GM18517 (cell line): ENCODE measurements around the gene TMPRSS11D.

Experiments
- ATAC-seq: cut with Tn5 transposase; IDR thresholded peaks from one replicate; pipeline ENCODE4 v1.9.1; 2021; ENCODE audit warnings: mild to moderate bottlenecking, moderate library complexity; ENCODE audit not compliant: unreplicated experiment

Gene TMPRSS11D

GRCh38 chr4:67883902-67884301 is at the start of gene TMPRSS11D:
TMPRSS11D (minus strand) TSS chr4:67884002; CDS start chr4:67883933, 69 bp downstream.
- ATAC-seq: no peak

GRCh38 chr4:67933038-67933437 is 49.2 kb upstream of the TMPRSS11D start:
- no peak for ATAC-seq

DNA sequence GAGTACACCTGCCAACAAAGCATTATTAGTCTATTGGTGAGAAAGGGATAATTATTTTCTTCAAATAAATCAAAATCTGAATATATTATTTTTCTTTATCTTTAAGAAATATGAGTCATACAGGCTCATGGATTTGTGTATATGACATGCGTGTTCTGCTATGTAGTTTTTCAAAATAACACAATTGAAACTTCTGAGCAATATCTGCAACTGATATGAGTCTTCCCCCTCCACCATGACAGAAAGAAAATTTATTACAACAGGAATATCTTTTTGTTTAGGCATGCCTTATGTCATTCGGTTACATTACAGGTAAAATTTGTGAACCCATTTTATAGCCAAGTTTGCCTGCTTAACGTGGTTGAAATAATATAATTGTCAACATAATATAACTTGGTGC is 47.5 kb upstream of the TMPRSS11D start:
- ATAC-seq: no peak

- no peak for ATAC-seq
Observed at GRCh38 chr4:67929426-67929825, 45.6 kb upstream of the TMPRSS11D start.

DNA sequence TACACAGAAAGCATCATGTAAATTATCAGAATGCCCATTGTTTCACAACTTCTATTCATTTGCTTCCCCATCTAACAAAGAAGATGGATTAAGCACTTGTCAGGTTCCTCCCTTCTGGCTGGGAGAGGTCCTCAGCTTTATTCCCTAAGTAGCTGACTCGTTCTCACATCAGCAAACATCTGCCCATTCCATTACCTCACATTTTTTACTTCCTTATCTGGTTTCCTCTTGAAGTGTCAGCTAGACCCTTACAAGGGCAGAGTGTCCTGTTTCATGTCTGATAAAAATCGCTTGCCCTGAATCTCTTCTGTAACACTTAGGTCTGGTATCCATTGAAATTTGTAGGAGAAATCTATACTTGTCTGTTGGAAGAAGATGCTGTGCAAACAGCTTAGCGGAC is 44.7 kb upstream of the TMPRSS11D start:
- no peak for ATAC-seq

DNA sequence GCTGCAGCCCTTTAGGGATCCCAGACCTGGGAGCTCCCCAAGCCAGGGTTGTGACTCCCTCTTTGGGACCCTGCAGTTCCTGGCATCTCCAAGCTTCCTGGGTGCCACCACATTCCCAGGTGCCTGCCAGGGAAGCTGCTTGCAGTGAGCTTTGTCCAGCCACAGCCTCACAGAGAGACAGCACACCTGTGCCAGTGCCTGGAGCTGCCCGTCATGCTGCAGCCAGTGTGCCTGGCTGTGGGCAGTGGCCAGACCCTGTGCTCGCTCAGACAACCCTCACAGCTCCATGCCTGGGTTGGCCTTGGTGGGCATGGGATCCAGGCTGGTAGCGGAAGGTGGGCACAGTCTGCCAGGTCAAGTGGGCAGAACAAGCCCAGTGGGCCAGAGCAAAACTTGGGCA is 43.4 kb upstream of the TMPRSS11D start:
- ATAC-seq: no peak

DNA sequence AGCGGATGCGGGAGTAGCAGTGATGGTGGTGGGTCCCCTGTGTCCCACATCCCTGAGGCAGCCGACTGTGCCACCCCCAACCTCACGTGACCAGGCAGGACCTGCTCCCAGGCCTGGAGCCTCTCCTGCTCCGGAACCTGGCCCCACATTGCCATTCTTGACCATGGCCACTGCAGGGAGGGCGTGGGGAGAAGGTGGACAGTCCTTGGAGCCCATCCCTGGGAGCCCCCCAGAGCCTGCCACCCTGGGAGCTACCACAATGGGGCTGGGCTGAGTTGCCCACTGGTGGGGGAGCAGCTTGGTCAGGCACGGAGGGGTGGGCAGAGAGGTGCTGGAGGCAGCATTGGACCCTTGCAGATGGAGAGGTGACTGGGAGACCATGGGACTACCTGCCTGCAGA is 42.7 kb upstream of the TMPRSS11D start:
- no peak for ATAC-seq

- ATAC-seq: no peak
Observed at GRCh38 chr4:67922697-67923096, 38.9 kb upstream of the TMPRSS11D start.

DNA sequence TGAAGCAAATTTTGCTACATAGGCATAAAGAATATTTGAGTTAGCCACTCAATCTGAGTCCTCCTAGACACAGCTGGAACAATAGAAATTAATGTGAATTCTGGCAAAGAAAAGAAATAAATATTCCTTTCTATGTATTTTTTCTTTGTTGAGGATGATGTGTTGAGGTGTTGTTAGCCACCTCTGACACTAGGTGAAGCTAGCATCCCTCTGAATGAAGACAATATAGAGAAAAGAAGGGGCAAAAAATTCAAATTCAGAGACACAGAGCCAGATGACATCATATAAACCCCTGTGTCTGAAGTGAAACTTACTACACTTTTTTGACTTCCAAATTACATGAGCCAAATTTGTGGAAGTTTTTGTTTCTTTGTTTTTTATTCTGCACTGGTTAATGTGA is 34.6 kb upstream of the TMPRSS11D start:
- ATAC-seq: no peak

DNA sequence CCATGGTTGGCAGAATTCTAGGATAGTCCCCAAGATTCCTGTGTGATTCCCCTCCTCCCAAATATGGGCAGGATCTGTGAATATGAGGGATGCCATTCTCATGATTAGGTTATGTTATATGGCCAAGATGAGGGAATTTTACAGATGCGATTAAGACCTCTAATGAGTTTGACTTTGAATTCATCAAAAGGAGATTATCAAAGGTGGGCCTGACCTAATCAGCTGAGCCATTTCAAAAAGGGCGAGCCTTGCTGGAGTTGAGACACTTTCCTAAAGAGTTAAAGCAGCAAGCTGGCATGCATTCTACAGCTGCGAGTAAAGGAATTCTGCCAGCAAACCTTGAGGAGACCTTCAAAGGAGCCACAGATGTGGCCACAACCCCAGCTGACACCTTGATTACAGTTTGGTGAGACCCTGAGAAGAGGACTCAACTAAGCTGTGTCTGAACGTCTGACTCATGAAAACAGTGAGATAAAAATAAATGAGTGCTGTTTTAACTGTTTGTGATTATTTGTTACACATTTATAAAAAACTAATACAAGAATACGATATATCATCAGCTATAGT is 31.7 kb upstream of the TMPRSS11D start:
- no peak for ATAC-seq

GRCh38 chr4:67912080-67912479 is 28.3 kb upstream of the TMPRSS11D start:
- no peak for ATAC-seq

DNA sequence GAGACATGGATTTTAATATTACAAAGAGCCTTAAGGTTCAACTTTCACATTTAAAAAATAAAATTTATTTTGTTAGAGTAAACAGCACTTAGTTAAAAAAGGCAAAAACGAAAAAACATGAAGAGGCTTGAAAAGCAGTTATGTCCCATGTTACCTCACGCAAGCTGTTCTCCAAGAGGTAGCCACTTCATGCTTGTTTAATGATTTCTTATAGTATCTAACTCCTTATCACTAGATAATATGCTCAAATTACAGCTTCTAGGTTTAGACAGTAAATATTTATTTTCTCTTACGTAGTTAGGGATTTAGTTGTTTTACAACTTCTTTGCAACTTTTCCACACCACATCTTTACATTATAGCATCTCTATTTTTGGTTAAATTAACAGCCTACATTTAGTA is 27.8 kb upstream of the TMPRSS11D start:
- ATAC-seq: no peak

- no peak for ATAC-seq
Observed at GRCh38 chr4:67911141-67911540, 27.3 kb upstream of the TMPRSS11D start.

GRCh38 chr4:67910585-67910905 is 26.7 kb upstream of the TMPRSS11D start:
- no peak for ATAC-seq

DNA sequence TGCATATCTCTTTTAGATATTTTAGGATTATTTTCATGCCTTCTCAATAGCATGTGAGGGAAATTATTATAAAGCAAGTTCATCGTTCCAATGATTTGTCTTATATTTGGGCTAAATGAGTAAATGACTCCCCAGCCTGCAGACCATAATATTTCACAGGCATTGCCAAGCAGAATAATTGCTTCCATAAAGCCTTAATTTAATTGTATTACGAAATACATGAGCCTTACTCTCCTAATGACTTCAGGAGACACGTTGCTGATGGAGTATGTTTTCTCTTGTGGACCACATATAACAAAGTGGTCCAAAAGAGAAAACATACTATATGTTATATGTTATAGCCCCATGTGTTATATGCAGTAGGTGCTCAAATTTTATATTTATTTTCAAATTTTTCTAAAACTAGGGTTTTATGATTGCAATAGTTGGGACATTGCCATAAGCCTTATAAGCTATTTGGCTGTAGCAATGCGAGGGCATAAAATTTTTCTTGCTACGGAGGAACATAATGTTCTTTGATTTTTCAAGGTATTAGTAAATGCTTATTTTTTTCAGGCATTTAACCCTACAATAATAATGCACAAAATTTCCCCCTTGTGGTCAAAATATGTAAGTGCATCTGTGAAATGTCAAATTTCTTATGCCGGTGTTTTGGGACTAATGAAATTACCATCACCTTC is 26.2 kb upstream of the TMPRSS11D start:
- no peak for ATAC-seq

DNA sequence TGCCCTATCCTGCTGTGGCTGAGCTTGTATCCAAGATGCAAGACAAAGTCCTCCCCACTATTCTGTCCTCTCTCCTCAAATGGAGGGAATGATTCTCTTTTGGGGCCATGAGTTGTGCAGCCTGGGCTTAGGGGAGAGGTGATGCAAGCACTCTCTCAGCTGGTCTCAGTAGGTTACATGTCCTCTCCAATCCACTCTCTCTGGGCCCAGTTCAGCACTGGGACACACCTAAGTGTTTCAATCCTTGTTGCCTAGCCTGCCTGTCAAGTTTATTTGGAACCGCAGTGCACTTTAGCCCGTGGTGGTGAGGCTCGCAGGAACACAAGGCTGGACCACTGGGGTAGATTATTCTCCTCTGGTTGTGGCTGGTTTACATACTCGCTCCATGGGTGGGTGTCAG is 23.8 kb upstream of the TMPRSS11D start:
- no peak for ATAC-seq

- no peak for ATAC-seq
Observed at GRCh38 chr4:67899096-67899495, 15.3 kb upstream of the TMPRSS11D start.

GRCh38 chr4:67897686-67898085 is 13.9 kb upstream of the TMPRSS11D start:
- no peak for ATAC-seq

- ATAC-seq: no peak
Observed at GRCh38 chr4:67896421-67897065, 12.7 kb upstream of the TMPRSS11D start.

DNA sequence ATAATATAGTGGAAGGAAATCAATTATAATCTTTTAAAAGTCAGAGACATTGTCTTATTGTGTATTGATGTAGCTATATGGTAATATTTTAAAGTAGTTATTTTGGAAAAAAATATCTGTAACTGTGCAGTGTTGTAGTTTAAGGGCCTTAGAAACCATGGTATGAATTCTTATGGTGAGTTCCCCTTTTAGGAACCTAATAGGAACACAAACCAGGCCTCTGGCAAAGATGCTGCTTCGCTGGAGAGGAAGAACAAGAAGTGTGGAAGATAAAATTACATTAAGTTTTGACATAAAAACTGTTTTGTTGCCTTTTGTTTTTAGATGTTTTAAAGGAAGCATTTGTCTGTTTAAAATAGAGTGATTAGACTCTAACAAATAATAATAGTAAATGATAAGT is 10.9 kb upstream of the TMPRSS11D start:
- no peak for ATAC-seq

- no peak for ATAC-seq
Observed at GRCh38 chr4:67892905-67893304, 9.1 kb upstream of the TMPRSS11D start.

GRCh38 chr4:67892253-67892652 is 8.5 kb upstream of the TMPRSS11D start:
- no peak for ATAC-seq

- ATAC-seq: no peak
Observed at GRCh38 chr4:67891645-67892044, 7.8 kb upstream of the TMPRSS11D start.
